ENCODE data around the gene RPS6KA3. TPM values are rescaled to one million over a fixed set of nuclear protein-coding genes. Genes with fewer than 3 reads are reported as not detected.

The RPS6KA3 gene
- total RNA-seq, 1 donor from 2014 or later = 40.5 TPM

GRCh38 chrX:20271730-20272129 is 5.0 kb upstream of the RPS6KA3 start:
- no peak for TF ChIP-seq CTCF (IDR thresholded peaks at IDR 0.05)
- H3K9me3 Mint-ChIP-seq = no peaks in the 10 kb centered on the region
- ChIA-PET CTCF (interaction anchor here (0.6 kb wide), 1 partner anchor 101 kb away, joined by 4 read pairs; no protein-coding TSS in a partner anchor), POLR2A (interaction anchor here (0.8 kb wide), 1 partner anchor 57 kb away, joined by 3 read pairs; no protein-coding TSS in a partner anchor)
- no peak overlapping the region for H3K4me3 Mint-ChIP-seq
- no peak for DNase-seq
- no peaks in the 10 kb centered on the region for H3K27me3 Mint-ChIP-seq
- H3K36me3 Mint-ChIP-seq (ENCODE audit: low read depth) = peaks cover 1% of the 10 kb centered on the region
- intact Hi-C loops (cut with micrococcal nuclease) = no loop called here
- H3K27ac Mint-ChIP-seq = no peak overlapping the region
- no peak for ATAC-seq (ENCODE audit: low read depth)
- no peaks in the 10 kb centered on the region for H3K4me1 Mint-ChIP-seq

GRCh38 chrX:20271186-20271585 is 4.5 kb upstream of the RPS6KA3 start:
- Mint-ChIP-seq H3K4me1 (no peaks in the 10 kb centered on the region), H3K4me3 (no peak overlapping the region), H3K36me3 (ENCODE audit: low read depth) (peaks cover 1% of the 10 kb centered on the region), H3K9me3 (no peaks in the 10 kb centered on the region), H3K27ac (no peak overlapping the region), H3K27me3 (no peaks in the 10 kb centered on the region)
- intact Hi-C loops (cut with micrococcal nuclease) = no loop called here
- ChIA-PET POLR2A (no interaction called here), CTCF (no interaction called here)
- no peak for DNase-seq
- no peak for TF ChIP-seq CTCF (IDR thresholded peaks at IDR 0.05)
- ATAC-seq (ENCODE audit: low read depth) = no peak

GRCh38 chrX:20270562-20270890 is 3.8 kb upstream of the RPS6KA3 start:
- ChIA-PET POLR2A (no interaction called here), CTCF (no interaction called here)
- no peak for TF ChIP-seq CTCF (IDR thresholded peaks at IDR 0.05)
- DNase-seq = no peak
- Mint-ChIP-seq H3K9me3 (no peaks in the 10 kb centered on the region), H3K4me1 (no peaks in the 10 kb centered on the region), H3K4me3 (no peak overlapping the region), H3K36me3 (ENCODE audit: low read depth) (peaks cover 1% of the 10 kb centered on the region), H3K27me3 (no peaks in the 10 kb centered on the region), H3K27ac (no peak overlapping the region)
- intact Hi-C loops (cut with micrococcal nuclease) = no loop called here
- no peak for ATAC-seq (ENCODE audit: low read depth)

GRCh38 chrX:20269848-20270561 is 3.3 kb upstream of the RPS6KA3 start:
- H3K9me3 Mint-ChIP-seq = no peaks in the 10 kb centered on the region
- TF ChIP-seq CTCF (IDR thresholded peaks at IDR 0.05) = no peak
- H3K27ac Mint-ChIP-seq = no peak overlapping the region
- H3K27me3 Mint-ChIP-seq = no peaks in the 10 kb centered on the region
- H3K4me3 Mint-ChIP-seq = no peak overlapping the region
- intact Hi-C loops (cut with micrococcal nuclease) = loop anchor here (5.0 to 10.0 kb wide), 3 partner anchors 1105 to 1843 kb away; partner anchors contain the start of genes CDKL5 and CNKSR2
- ChIA-PET CTCF (no interaction called here), POLR2A (no interaction called here)
- ATAC-seq (ENCODE audit: low read depth) (no peak), DNase-seq (no peak)
- peaks cover 3% of the 10 kb centered on the region for H3K36me3 Mint-ChIP-seq (ENCODE audit: low read depth)
- H3K4me1 Mint-ChIP-seq = peaks cover 3% of the 10 kb centered on the region

- ATAC-seq (ENCODE audit: low read depth) (no peak), DNase-seq (peak; percentile 30)
- no peak for TF ChIP-seq CTCF (IDR thresholded peaks at IDR 0.05)
- H3K36me3 Mint-ChIP-seq (ENCODE audit: low read depth) = peaks cover 3% of the 10 kb centered on the region
- no peaks in the 10 kb centered on the region for H3K9me3 Mint-ChIP-seq
- peak overlapping the region; percentile 90 for H3K27ac Mint-ChIP-seq
- ChIA-PET POLR2A (interaction anchor here (0.5 to 2.2 kb wide), 4 partner anchors 15 to 429 kb away, joined by 5 to 13 read pairs (median 9); no protein-coding TSS in a partner anchor), CTCF (no interaction called here)
- intact Hi-C loops (cut with micrococcal nuclease) = loop anchor here (1.0 to 10.0 kb wide), 7 partner anchors 15 to 1841 kb away; partner anchors contain the start of genes CDKL5, CNKSR2 and EIF1AX
- peak overlapping the region; percentile 89 for H3K4me3 Mint-ChIP-seq
- H3K4me1 Mint-ChIP-seq = peaks cover 18% of the 10 kb centered on the region
- no peaks in the 10 kb centered on the region for H3K27me3 Mint-ChIP-seq
These were observed 1.4 kb upstream of the RPS6KA3 start for GRCh38 chrX:20267931-20268701.

Measured in activated B cell treated with CpG ODN at 0.5 μM for 24 hours (primary cell).